Activated CD4-positive, alpha-beta memory T cell treated with anti-CD3 and anti-CD28 coated beads for 36 hours (primary cell): ENCODE results near the gene AGPS. TPM values are rescaled to one million over a fixed set of nuclear protein-coding genes. Genes with fewer than 3 reads are reported as not detected.

Experiments used
- CTCF ChIA-PET: fragments of 350-600 bp; sonication (Branson Sonifier 250); formaldehyde crosslinking; loops from one replicate; lab custom pipeline; 2021; ENCODE audit warnings: antibody characterized with exemption, inconsistent platforms; lab: Charles Lee
- POLR2A ChIA-PET: fragments of 350-600 bp; sonication (Branson Sonifier 250); formaldehyde crosslinking; loops from one replicate; lab custom pipeline; 2021; ENCODE audit warnings: antibody characterized with exemption; lab: Charles Lee
- DNase-seq: peaks from one replicate; pipeline ENCODE4 v3.0.0-alpha.2; 2020
- H3K27ac Mint-ChIP-seq: one replicate; pipeline ENCODE4 v1.8.0; 2021; ENCODE audit warnings: mixed read lengths
- H3K27me3 Mint-ChIP-seq: one replicate; pipeline ENCODE4 v1.8.0; 2021; ENCODE audit warnings: mixed read lengths
- H3K36me3 Mint-ChIP-seq: one replicate; pipeline ENCODE4 v1.8.0; 2021; ENCODE audit warnings: mixed read lengths
- H3K4me1 Mint-ChIP-seq: one replicate; pipeline ENCODE4 v1.8.0; 2021; ENCODE audit warnings: low read depth, mixed read lengths
- H3K4me3 Mint-ChIP-seq: one replicate; pipeline ENCODE4 v1.8.0; 2021; ENCODE audit warnings: mild to moderate bottlenecking, mixed read lengths
- H3K9me3 Mint-ChIP-seq: one replicate; pipeline ENCODE4 v1.8.0; 2021; ENCODE audit warnings: mixed read lengths
- intact Hi-C: fragments of 100-400 bp; cut with micrococcal nuclease; formaldehyde crosslinking; loops from one replicate; pipeline ENCODE4 v1.15.1; 2023
- total RNA-seq, 2 experiments: library from RNA; stranded (reverse); gene quantifications; one replicate each; pipeline ENCODE4 v1.2.3, GENCODE V29; 2021

Gene AGPS
- total RNA-seq, 2 experiments from 2014 or later = 51.9 to 53.0 TPM

GRCh38 chr2:177519534-177520115 lies 127.1 kb downstream of the AGPS start:
- POLR2A ChIA-PET = no interaction called here
- DNase-seq = no peak
- Mint-ChIP-seq H3K4me3 (no peak overlapping the region), H3K9me3 (no peaks in the 10 kb centered on the region), H3K27ac (no peak overlapping the region), H3K4me1 (peaks cover 3% of the 10 kb centered on the region), H3K27me3 (no peaks in the 10 kb centered on the region), H3K36me3 (peaks cover 16% of the 10 kb centered on the region)
- CTCF ChIA-PET = no interaction called here
- intact Hi-C loops = no loop called here

GRCh38 chr2:177520324-177520723 lies 127.8 kb downstream of the AGPS start:
- ChIA-PET POLR2A (no interaction called here), CTCF (no interaction called here)
- no peaks in the 10 kb centered on the region for H3K27me3 Mint-ChIP-seq
- H3K27ac Mint-ChIP-seq = no peak overlapping the region
- H3K4me1 Mint-ChIP-seq = peaks cover 3% of the 10 kb centered on the region
- H3K4me3 Mint-ChIP-seq = no peak overlapping the region
- H3K9me3 Mint-ChIP-seq = no peaks in the 10 kb centered on the region
- H3K36me3 Mint-ChIP-seq = peaks cover 14% of the 10 kb centered on the region
- intact Hi-C loops = no loop called here
- DNase-seq = no peak

GRCh38 chr2:177523781-177524180 lies 131.2 kb downstream of the AGPS start:
- Mint-ChIP-seq H3K36me3 (peaks cover 12% of the 10 kb centered on the region), H3K4me3 (no peak overlapping the region), H3K27me3 (no peaks in the 10 kb centered on the region), H3K4me1 (no peaks in the 10 kb centered on the region), H3K27ac (no peak overlapping the region), H3K9me3 (no peaks in the 10 kb centered on the region)
- DNase-seq = no peak
- CTCF ChIA-PET = interaction anchor here (1.1 kb wide), 1 partner anchor 201 kb away, joined by 3 read pairs; no protein-coding TSS in a partner anchor
- POLR2A ChIA-PET = no interaction called here
- intact Hi-C loops = no loop called here

DNA sequence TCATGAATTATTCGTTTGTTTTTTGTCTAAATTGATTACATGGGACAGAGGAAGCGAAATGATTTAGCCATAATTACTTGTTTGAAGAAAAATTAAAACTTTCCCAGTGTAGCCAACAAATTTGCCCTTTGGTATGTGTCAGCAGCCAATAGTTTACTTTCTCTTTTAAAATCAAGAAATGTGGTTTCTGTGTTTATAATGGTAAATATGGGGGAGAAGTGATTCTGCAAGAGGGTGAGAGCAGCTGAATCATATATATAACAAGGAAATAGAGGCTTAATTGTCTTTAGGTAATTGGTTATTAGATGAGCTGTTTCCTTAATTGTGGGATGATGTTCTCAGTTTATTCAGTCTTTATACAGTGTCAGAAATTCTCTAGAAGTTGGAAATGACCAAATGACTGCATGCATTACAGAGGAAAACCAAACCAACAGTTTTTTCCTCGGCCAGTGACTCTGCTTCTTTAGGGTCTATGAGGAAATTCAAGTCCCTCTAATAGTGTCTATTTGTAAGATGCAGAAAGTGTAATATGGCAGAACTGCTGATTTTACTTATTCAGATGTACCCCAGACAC lies 132.9 kb downstream of the AGPS start:
- H3K27me3 Mint-ChIP-seq = no peaks in the 10 kb centered on the region
- ChIA-PET CTCF (interaction anchor here (1.2 kb wide), 1 partner anchor 377 kb away, joined by 3 read pairs; no protein-coding TSS in a partner anchor), POLR2A (no interaction called here)
- H3K4me3 Mint-ChIP-seq = no peak overlapping the region
- intact Hi-C loops = no loop called here
- H3K36me3 Mint-ChIP-seq = peaks cover 12% of the 10 kb centered on the region
- H3K9me3 Mint-ChIP-seq = no peaks in the 10 kb centered on the region
- no peak overlapping the region for H3K27ac Mint-ChIP-seq
- no peaks in the 10 kb centered on the region for H3K4me1 Mint-ChIP-seq
- no peak for DNase-seq

GRCh38 chr2:177528351-177528933 lies 135.9 kb downstream of the AGPS start:
- ChIA-PET CTCF (no interaction called here), POLR2A (no interaction called here)
- Mint-ChIP-seq H3K27me3 (no peaks in the 10 kb centered on the region), H3K4me3 (no peak overlapping the region), H3K27ac (no peak overlapping the region), H3K9me3 (no peaks in the 10 kb centered on the region), H3K4me1 (no peaks in the 10 kb centered on the region), H3K36me3 (peaks cover 11% of the 10 kb centered on the region)
- DNase-seq = no peak
- intact Hi-C loops = no loop called here

- no peak overlapping the region for H3K27ac Mint-ChIP-seq
- no peak for DNase-seq
- ChIA-PET POLR2A (no interaction called here), CTCF (no interaction called here)
- H3K36me3 Mint-ChIP-seq = peaks cover 8% of the 10 kb centered on the region
- intact Hi-C loops = no loop called here
- no peaks in the 10 kb centered on the region for H3K27me3 Mint-ChIP-seq
- no peaks in the 10 kb centered on the region for H3K4me1 Mint-ChIP-seq
- H3K4me3 Mint-ChIP-seq = no peak overlapping the region
- H3K9me3 Mint-ChIP-seq = no peaks in the 10 kb centered on the region
Measured at GRCh38 chr2:177529166-177529565, 136.6 kb downstream of the AGPS start.

GRCh38 chr2:177530561-177530960 lies 138.0 kb downstream of the AGPS start:
- intact Hi-C loops = no loop called here
- POLR2A ChIA-PET = no interaction called here
- peaks cover 3% of the 10 kb centered on the region for H3K36me3 Mint-ChIP-seq
- H3K27me3 Mint-ChIP-seq = no peaks in the 10 kb centered on the region
- H3K4me1 Mint-ChIP-seq = no peaks in the 10 kb centered on the region
- H3K9me3 Mint-ChIP-seq = no peaks in the 10 kb centered on the region
- no peak overlapping the region for H3K27ac Mint-ChIP-seq
- CTCF ChIA-PET = interaction anchor here (0.6 kb wide), 1 partner anchor 263 kb away, joined by 3 read pairs; no protein-coding TSS in a partner anchor
- no peak overlapping the region for H3K4me3 Mint-ChIP-seq
- no peak for DNase-seq

DNA sequence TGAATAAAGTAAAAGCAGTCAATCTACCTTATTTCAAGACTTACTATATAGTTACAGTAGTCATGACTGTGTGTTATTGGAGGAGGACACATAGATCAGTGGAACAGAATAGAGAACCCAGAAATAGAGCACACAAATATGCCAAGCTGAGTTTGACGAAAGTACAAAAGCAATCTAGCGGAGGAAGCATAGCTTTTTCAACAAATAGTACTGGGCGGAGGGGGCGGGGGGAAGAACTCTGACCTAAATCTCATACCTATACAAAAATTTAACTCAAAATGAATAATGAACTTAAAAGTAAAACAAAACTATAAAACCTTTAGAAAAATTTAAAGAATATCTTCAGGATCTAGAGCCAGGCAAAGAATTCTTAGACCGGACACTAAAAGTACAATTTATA lies 139.1 kb downstream of the AGPS start:
- H3K27ac Mint-ChIP-seq = no peak overlapping the region
- ChIA-PET CTCF (no interaction called here), POLR2A (no interaction called here)
- no peak for DNase-seq
- peaks cover 2% of the 10 kb centered on the region for H3K36me3 Mint-ChIP-seq
- no peaks in the 10 kb centered on the region for H3K9me3 Mint-ChIP-seq
- no peaks in the 10 kb centered on the region for H3K27me3 Mint-ChIP-seq
- intact Hi-C loops = no loop called here
- H3K4me1 Mint-ChIP-seq = no peaks in the 10 kb centered on the region
- no peak overlapping the region for H3K4me3 Mint-ChIP-seq

GRCh38 chr2:177532567-177532966 lies 140.0 kb downstream of the AGPS start:
- H3K4me3 Mint-ChIP-seq = no peak overlapping the region
- ChIA-PET POLR2A (no interaction called here), CTCF (interaction anchor here (1.0 kb wide), 1 partner anchor 368 kb away, joined by 3 read pairs; no protein-coding TSS in a partner anchor)
- intact Hi-C loops = no loop called here
- H3K27me3 Mint-ChIP-seq = no peaks in the 10 kb centered on the region
- H3K9me3 Mint-ChIP-seq = no peaks in the 10 kb centered on the region
- H3K27ac Mint-ChIP-seq = no peak overlapping the region
- DNase-seq = no peak
- peaks cover 2% of the 10 kb centered on the region for H3K36me3 Mint-ChIP-seq
- no peaks in the 10 kb centered on the region for H3K4me1 Mint-ChIP-seq

GRCh38 chr2:177533253-177533652 lies 140.7 kb downstream of the AGPS start:
- POLR2A ChIA-PET = no interaction called here
- intact Hi-C loops = no loop called here

GRCh38 chr2:177535000-177535399 lies 142.4 kb downstream of the AGPS start:
- POLR2A ChIA-PET = interaction anchor here (0.6 kb wide), 1 partner anchor 21 kb away, joined by 4 read pairs; no protein-coding TSS in a partner anchor
- no peak for DNase-seq
- Mint-ChIP-seq H3K4me3 (no peak overlapping the region), H3K4me1 (no peaks in the 10 kb centered on the region), H3K27ac (no peak overlapping the region), H3K27me3 (no peaks in the 10 kb centered on the region), H3K9me3 (no peaks in the 10 kb centered on the region), H3K36me3 (peaks cover 5% of the 10 kb centered on the region)
- intact Hi-C loops = no loop called here
- CTCF ChIA-PET = interaction anchor here (1.0 kb wide), 1 partner anchor 229 kb away, joined by 3 read pairs; no protein-coding TSS in a partner anchor

More at GRCh38 chr2:177533253-177533652, 140.7 kb downstream of the AGPS start:
- no peak overlapping the region for H3K4me3 Mint-ChIP-seq
- no peaks in the 10 kb centered on the region for H3K4me1 Mint-ChIP-seq
- H3K36me3 Mint-ChIP-seq = peaks cover 3% of the 10 kb centered on the region
- CTCF ChIA-PET = interaction anchor here (0.6 kb wide), 1 partner anchor 198 kb away, joined by 3 read pairs; no protein-coding TSS in a partner anchor
- H3K9me3 Mint-ChIP-seq = no peaks in the 10 kb centered on the region
- H3K27ac Mint-ChIP-seq = no peak overlapping the region
- no peaks in the 10 kb centered on the region for H3K27me3 Mint-ChIP-seq
- no peak for DNase-seq

GRCh38 chr2:177535958-177536504 lies 143.5 kb downstream of the AGPS start:
- peaks cover 5% of the 10 kb centered on the region for H3K36me3 Mint-ChIP-seq
- no peak for DNase-seq
- H3K27ac Mint-ChIP-seq = no peak overlapping the region
- intact Hi-C loops = no loop called here
- H3K4me3 Mint-ChIP-seq = no peak overlapping the region
- H3K27me3 Mint-ChIP-seq = no peaks in the 10 kb centered on the region
- POLR2A ChIA-PET = no interaction called here
- no peaks in the 10 kb centered on the region for H3K9me3 Mint-ChIP-seq
- CTCF ChIA-PET = no interaction called here
- peaks cover under 1% of the 10 kb centered on the region for H3K4me1 Mint-ChIP-seq
